Measurements from ENCODE around the gene IGF1R.

Gene IGF1R

GRCh38 chr15:98898122-98898521 is 249.8 kb downstream of the IGF1R start:
- no peak for TF ChIP-seq CTCF (IDR thresholded peaks at IDR 0.05; ENCODE audit: low read depth, low read length, missing control alignments)
- no peak for DNase-seq (ENCODE audit: low read depth)
- no peak overlapping the region for H3K4me3 ChIP-seq (ENCODE audit: low read depth, low read length)

GRCh38 chr15:98899272-98900021 is 251.1 kb downstream of the IGF1R start:
- DNase-seq (ENCODE audit: low read depth), result no peak
- no peak overlapping the region for H3K4me3 ChIP-seq (ENCODE audit: low read depth, low read length)
- TF ChIP-seq CTCF (IDR thresholded peaks at IDR 0.05; ENCODE audit: low read depth, low read length, missing control alignments), result no peak

DNA sequence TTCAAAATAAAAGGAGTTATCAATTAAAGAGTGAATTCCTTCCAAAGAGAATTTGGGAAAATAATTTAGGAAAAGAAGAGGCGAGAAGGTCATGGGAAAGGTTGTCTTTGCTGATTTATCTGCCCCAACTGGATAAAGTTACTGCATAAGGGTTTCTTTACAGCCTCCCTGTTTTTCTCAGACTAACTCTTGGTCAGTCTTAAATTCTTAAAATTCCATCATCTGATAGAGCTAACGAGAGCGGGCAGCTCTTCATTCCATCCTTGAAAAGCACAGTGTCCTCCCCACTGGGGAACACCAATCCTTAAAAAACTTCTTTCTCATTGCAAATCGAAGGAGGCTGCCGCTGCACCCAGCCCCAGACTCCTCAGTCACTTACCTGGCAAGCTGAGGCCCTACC is 252.0 kb downstream of the IGF1R start:
- no peak for DNase-seq (ENCODE audit: low read depth)
- no peak overlapping the region for H3K4me3 ChIP-seq (ENCODE audit: low read depth, low read length)
- no peak for TF ChIP-seq CTCF (IDR thresholded peaks at IDR 0.05; ENCODE audit: low read depth, low read length, missing control alignments)

- no peak overlapping the region for H3K4me3 ChIP-seq (ENCODE audit: low read depth, low read length)
- no peak for TF ChIP-seq CTCF (IDR thresholded peaks at IDR 0.05; ENCODE audit: low read depth, low read length, missing control alignments)
- no peak for DNase-seq (ENCODE audit: low read depth)
Measured at GRCh38 chr15:98901434-98902072, 253.2 kb downstream of the IGF1R start.

GRCh38 chr15:98902931-98903330 is 254.6 kb downstream of the IGF1R start:
- no peak overlapping the region for H3K4me3 ChIP-seq (ENCODE audit: low read depth, low read length)
- DNase-seq (ENCODE audit: low read depth), result no peak
- no peak for TF ChIP-seq CTCF (IDR thresholded peaks at IDR 0.05; ENCODE audit: low read depth, low read length, missing control alignments)

DNA sequence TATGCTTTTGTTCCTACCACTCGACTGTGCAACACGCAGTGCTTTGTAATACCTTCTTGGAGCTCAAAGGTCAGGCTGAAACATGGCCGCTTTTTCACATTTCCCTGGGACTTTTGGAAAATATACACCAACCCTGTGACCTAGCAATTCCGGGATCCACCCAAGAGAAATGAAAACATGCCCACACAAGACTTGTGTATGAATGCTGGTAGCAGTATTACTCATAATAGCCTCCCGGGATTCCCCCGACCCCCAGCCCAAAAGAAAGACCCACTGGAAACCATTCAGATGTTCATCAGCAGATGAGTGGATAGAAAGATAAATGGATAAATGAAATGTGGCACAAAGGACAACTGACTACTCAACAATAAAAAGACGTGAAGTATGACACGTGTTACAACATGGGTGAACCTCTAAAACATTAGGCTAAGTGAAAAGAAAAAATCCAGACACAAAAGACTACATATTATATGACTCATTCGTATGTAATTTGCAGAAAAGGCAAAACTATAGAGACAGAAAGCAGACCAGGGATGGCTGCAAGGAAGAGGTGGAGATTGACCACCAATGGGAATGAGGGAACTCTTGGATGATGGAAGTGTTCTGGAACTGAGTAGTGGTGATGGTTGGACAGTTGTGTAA is 255.2 kb downstream of the IGF1R start:
- no peak for DNase-seq (ENCODE audit: low read depth)
- H3K4me3 ChIP-seq (ENCODE audit: low read depth, low read length), result no peak overlapping the region
- TF ChIP-seq CTCF (IDR thresholded peaks at IDR 0.05; ENCODE audit: low read depth, low read length, missing control alignments), result no peak

Measured in GM12864 (cell line).